K562 (cell line): ENCODE results near the gene USP46. TPM values are rescaled to one million over a fixed set of nuclear protein-coding genes. Genes with fewer than 3 reads are reported as not detected.

Experiments
- ATAC-seq: fragments of 200-7000 bp; cut with Tn5 transposase; 3 replicates; pipeline ENCODE4 v1.9.1; 2020; ENCODE audit warnings: moderate library complexity
- BruUV-seq: library from RNA; stranded (reverse); fragments of 400-500 nt; replicated peaks from 2 replicates; lab custom pipeline; 2021; lab: Mats Ljungman, UMichigan
- CTCF ChIA-PET: fragments of 300-600 bp; formaldehyde crosslinking; extraction: SDS; loops from one replicate; lab custom pipeline; 2021; ENCODE audit warnings: low intra/inter-chr PET ratio; lab: Yijun Ruan, JAX
- POLR2A ChIA-PET: fragments of 300-600, 350-650 bp; sonication (Branson Sonifier 250); formaldehyde crosslinking; extraction: SDS; loops from one replicate; lab custom pipeline; 2021; ENCODE audit warnings: antibody characterized with exemption, inconsistent platforms; lab: Yijun Ruan, JAX
- DNase-seq, 4 experiments: peaks; one replicate each; pipeline versions ENCODE4 v3.0.0 to v3.0.0-alpha.2; 2011 to 2018; ENCODE audit warnings: low spot score in 3 of 4, mixed read lengths in 3 of 4; ENCODE audit errors: extremely low read depth in 1 of 4
- FAIRE-seq: peaks from 2 replicates; lab custom pipeline; 2011; peaks lifted over from hg19 to GRCh38; lab: Jason Lieb, UNC
- H2AFZ ChIP-seq: 2 replicates; pipeline ENCODE4 v1.6.0; 2011; ENCODE audit warnings: low read depth, low read length, control low read depth, inconsistent platforms
- H3K27ac ChIP-seq: fragments of 200-600 bp; 3 replicates; pipeline ENCODE4 v1.8.0; 2011; ENCODE audit warnings: low read depth, mild to moderate bottlenecking, control low read depth, inconsistent platforms, low read length, moderate library complexity, mixed read lengths; ENCODE audit errors: extremely low read depth
- H3K27me3 ChIP-seq, 2 experiments: fragments of 300-600 bp in 1 of 2; 2 replicates in 1 of 2; 3 replicates in 1 of 2; pipeline versions ENCODE4 v1.6.0 to v1.8.0; 2011; ENCODE audit warnings: inconsistent platforms in 2 of 2, low read length in 2 of 2, mild to moderate bottlenecking in 1 of 2, mixed read lengths in 1 of 2, moderate library complexity in 1 of 2; ENCODE audit not compliant: control insufficient read depth in 2 of 2, insufficient read depth in 2 of 2
- H3K36me3 ChIP-seq: fragments of 300-600 bp; 3 replicates; pipeline ENCODE4 v1.8.0; 2011; ENCODE audit warnings: mild to moderate bottlenecking, low read length, inconsistent platforms; ENCODE audit not compliant: control insufficient read depth, insufficient read depth
- H3K4me1 ChIP-seq, 2 experiments: fragments of 200-600 bp in 1 of 2; replicated peaks in 1 of 2; 2 replicates in 1 of 2; 3 replicates in 1 of 2; pipeline versions ENCODE4 v1.5.1 to v1.8.0; 2011; ENCODE audit warnings: inconsistent platforms in 2 of 2, low read length in 2 of 2, mild to moderate bottlenecking in 1 of 2, mixed read lengths in 1 of 2, moderate library complexity in 1 of 2; ENCODE audit not compliant: control insufficient read depth in 2 of 2, insufficient read depth in 2 of 2
- H3K4me2 ChIP-seq: 2 replicates; pipeline ENCODE4 v1.6.1; 2011; ENCODE audit warnings: low read length, control low read depth, inconsistent platforms, mixed read lengths; ENCODE audit not compliant: insufficient read depth
- H3K4me3 ChIP-seq: fragments of 200-600 bp; sonication (generic), shearing (Covaris generic); 2 replicates; pipeline ENCODE4 v1.5.1; 2016; ENCODE audit warnings: control low read depth, inconsistent platforms
- H3K79me2 ChIP-seq: fragments of 200-600 bp; 3 replicates; pipeline ENCODE4 v1.8.0; 2011; ENCODE audit warnings: low read length, inconsistent platforms; ENCODE audit not compliant: control insufficient read depth, insufficient read depth
- H3K9ac ChIP-seq, 2 experiments: 2 replicates each; pipeline versions ENCODE4 v1.6.0 to v1.6.1; 2011; ENCODE audit warnings: low read depth in 2 of 2, low read length in 2 of 2, control low read depth in 1 of 2, inconsistent platforms in 1 of 2, mild to moderate bottlenecking in 1 of 2, mixed read lengths in 1 of 2; ENCODE audit not compliant: insufficient read depth in 1 of 2
- H3K9me1 ChIP-seq: one replicate; pipeline ENCODE4 v1.6.0; 2011; ENCODE audit warnings: inconsistent platforms, mild to moderate bottlenecking, low read length, moderate library complexity; ENCODE audit not compliant: control insufficient read depth, insufficient read depth
- H3K9me3 ChIP-seq: replicated peaks from 2 replicates; pipeline ENCODE4 v1.5.1; 2011; ENCODE audit warnings: low read depth, low read length, inconsistent platforms; ENCODE audit not compliant: control insufficient read depth, insufficient read depth
- H4K20me1 ChIP-seq: replicated peaks from 2 replicates; pipeline ENCODE4 v1.6.1; 2011; ENCODE audit warnings: low read length, inconsistent platforms, mixed read lengths; ENCODE audit not compliant: control insufficient read depth, insufficient read depth
- ADNP ChIP-seq: fragments of 200-800 bp; sonication (Bioruptor generic); IDR thresholded peaks from 2 replicates; pipeline ENCODE4 v1.6.1; 2016; ENCODE audit warnings: missing genetic modification characterization, missing compliant biosample characterization
- BRCA1 ChIP-seq, 2 experiments: fragments of 450-650 bp in 1 of 2; sonication (generic) in 1 of 2; formaldehyde crosslinking in 1 of 2; IDR thresholded peaks; 2 replicates each; pipeline versions ENCODE4 v1.5.0 to v1.6.1; 2017 to 2020; ENCODE audit warnings: mild to moderate bottlenecking in 1 of 2, missing genetic modification reagents in 1 of 2
- ELF1 ChIP-seq: fragments of 200-800 bp; sonication (Bioruptor generic); IDR thresholded peaks from 2 replicates; pipeline ENCODE4 v1.6.1; 2016; ENCODE audit warnings: missing genetic modification characterization, missing compliant biosample characterization
- GATAD2B ChIP-seq: fragments of 450-650 bp; IDR thresholded peaks from 2 replicates; pipeline ENCODE4 v1.6.1; 2017; ENCODE audit warnings: mild to moderate bottlenecking, borderline replicate concordance
- TEAD1 ChIP-seq, 2 experiments: fragments of 450-650 bp in 1 of 2; sonication (generic) in 1 of 2; formaldehyde crosslinking; IDR thresholded peaks; 2 replicates each; pipeline versions ENCODE4 v1.4.0 to v1.8.0; 2020 to 2022; ENCODE audit warnings: mild to moderate bottlenecking in 2 of 2, missing genetic modification reagents in 1 of 2
- ZNF212 ChIP-seq: fragments of 450-650 bp; formaldehyde crosslinking; IDR thresholded peaks from 2 replicates; pipeline ENCODE4 v1.4.0; 2020; ENCODE audit warnings: mild to moderate bottlenecking
- ZNF274 ChIP-seq: IDR thresholded peaks from 2 replicates; pipeline ENCODE4 v1.6.1; 2011; ENCODE audit warnings: low read depth, mild to moderate bottlenecking, low read length, moderate library complexity, borderline replicate concordance
- ZNF347 ChIP-seq: fragments of 450-650 bp; formaldehyde crosslinking; IDR thresholded peaks from 2 replicates; pipeline ENCODE4 v1.4.0; 2020; ENCODE audit warnings: low read depth, mild to moderate bottlenecking, moderate library complexity
- WGBS: fragments of 100-300 bp; shearing (Covaris generic); methylation state at CpG from one replicate; pipeline ENCODE4 v1.1.6; 2016; ENCODE audit warnings: low coverage, mixed read lengths; ENCODE audit not compliant: insufficient coverage; ENCODE audit errors: missing lambda C conversion rate; 5-methylcytosine and 5-hydroxymethylcytosine counted together
- in situ Hi-C: fragments of 300-500 bp; cut with MboI; formaldehyde crosslinking; loops from 4 replicates; pipeline ENCODE4 v1.15.0; 2018; ENCODE audit warnings: inconsistent platforms, mixed read lengths
- intact Hi-C: fragments of 100-400 bp; cut with micrococcal nuclease; formaldehyde crosslinking; loops from 2 replicates; pipeline ENCODE4 v1.14.2; 2022
- polyA plus RNA-seq, 8 experiments: library from polyadenylated mRNA; depleted of rRNA in 4 of 8; stranded (reverse) in 5 of 8; unstranded in 3 of 8; fragments of >200 nt; fragmentation: Nextera tagmentation in 2 of 8; fragmentation: Illumina TruSeq in 1 of 8; extraction: Ambion mirVana in 2 of 8; extraction: Trizol in 1 of 8; gene quantifications; 2 replicates each; pipeline versions ENCODE4 v1.2.1 to v1.2.3, GENCODE V29; 2011 to 2014; ENCODE audit warnings: inconsistent platforms in 1 of 8, missing spikeins in 1 of 8
- total RNA-seq, 7 experiments: library from RNA; depleted of rRNA in 6 of 7; stranded (reverse); fragments of >200 nt in 6 of 7; fragmentation: Illumina TruSeq in 2 of 7; extraction: Trizol in 2 of 7; gene quantifications; 2 replicates each; pipeline versions ENCODE4 v1.2.1 to v1.2.3, GENCODE V29; 2011 to 2021; ENCODE audit warnings: low replicate concordance in 1 of 7
- TF ChIP-seq, protein P1 (sequence below): fragments of 150-350 bp; conservative IDR thresholded peaks from 2 replicates; pipeline ENCODE4 v1.6.1; 2014; ENCODE audit warnings: low read length
- TF ChIP-seq, protein P2 (sequence below): sonication (generic); formaldehyde crosslinking; IDR thresholded peaks from 2 replicates; pipeline ENCODE4 v1.5.0; 2020; ENCODE audit warnings: missing genetic modification reagents

USP46 gene
- total and polyA plus RNA-seq, 9 of the 15 experiments (the other 6 are each of a cell fraction or from before 2014, with no cell fraction given): 3.0 to 11.7 (median 8.4) TPM

DNA sequence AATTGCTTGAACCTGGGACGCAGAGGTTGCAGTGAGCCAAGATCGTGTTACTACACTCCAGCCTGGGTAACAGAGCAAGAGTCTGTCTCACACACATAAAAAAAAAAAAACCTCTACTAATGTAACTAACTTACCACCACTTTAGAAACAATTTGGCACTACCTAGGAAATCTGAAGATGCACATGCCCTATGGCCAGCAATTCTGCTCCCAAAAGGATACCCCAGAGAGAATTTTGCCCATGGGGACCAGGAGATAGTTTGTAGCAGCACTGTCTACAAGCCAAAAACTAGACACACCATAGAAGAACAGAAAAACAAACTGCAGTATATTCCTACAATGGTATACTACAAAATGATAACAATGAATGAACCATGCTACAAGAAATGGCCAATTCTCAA, 37.5 kb downstream of the USP46 start:
- Histone ChIP-seq H3K9ac (no peak overlapping the region), H3K27me3 (no peaks in the 10 kb centered on the region), H3K9me3 (no peaks in the 10 kb centered on the region), H3K36me3 (peaks cover 3% of the 10 kb centered on the region; the same call in 1 of the 3 replicates), H3K4me1 (no peaks in the 10 kb centered on the region), H3K4me2 (no peak overlapping the region), H3K79me2 (no peaks in the 10 kb centered on the region), H4K20me1 (no peaks in the 10 kb centered on the region), H3K9me1 (no peaks in the 10 kb centered on the region), H3K27ac (no peak overlapping the region), H3K4me3 (no peak overlapping the region), H2AFZ (no peak overlapping the region)
- in situ Hi-C loops: no loop called here
- FAIRE-seq (no peak), ATAC-seq (no peak), DNase-seq (no peak)
- POLR2A ChIA-PET: no interaction called here
- CTCF ChIA-PET: interaction anchor here (0.7 kb wide), 1 partner anchor 362 kb away, joined by 3 read pairs; no protein-coding TSS in a partner anchor
- TF ChIP-seq ELF1 (tag) (no peak), ZNF347 (CRISPR knock-in tag) (no peak), BRCA1 (IDR thresholded peaks at IDR 0.05) (no peak), BRCA1 (CRISPR knock-in tag; IDR thresholded peaks at IDR 0.05) (no peak), TEAD1 (CRISPR knock-in tag; IDR thresholded peaks at IDR 0.05) (no peak), ADNP (no peak), GATAD2B (no peak), ZNF274 (no peak), ZNF212 (no peak)
- TF ChIP-seq, protein P1, sequence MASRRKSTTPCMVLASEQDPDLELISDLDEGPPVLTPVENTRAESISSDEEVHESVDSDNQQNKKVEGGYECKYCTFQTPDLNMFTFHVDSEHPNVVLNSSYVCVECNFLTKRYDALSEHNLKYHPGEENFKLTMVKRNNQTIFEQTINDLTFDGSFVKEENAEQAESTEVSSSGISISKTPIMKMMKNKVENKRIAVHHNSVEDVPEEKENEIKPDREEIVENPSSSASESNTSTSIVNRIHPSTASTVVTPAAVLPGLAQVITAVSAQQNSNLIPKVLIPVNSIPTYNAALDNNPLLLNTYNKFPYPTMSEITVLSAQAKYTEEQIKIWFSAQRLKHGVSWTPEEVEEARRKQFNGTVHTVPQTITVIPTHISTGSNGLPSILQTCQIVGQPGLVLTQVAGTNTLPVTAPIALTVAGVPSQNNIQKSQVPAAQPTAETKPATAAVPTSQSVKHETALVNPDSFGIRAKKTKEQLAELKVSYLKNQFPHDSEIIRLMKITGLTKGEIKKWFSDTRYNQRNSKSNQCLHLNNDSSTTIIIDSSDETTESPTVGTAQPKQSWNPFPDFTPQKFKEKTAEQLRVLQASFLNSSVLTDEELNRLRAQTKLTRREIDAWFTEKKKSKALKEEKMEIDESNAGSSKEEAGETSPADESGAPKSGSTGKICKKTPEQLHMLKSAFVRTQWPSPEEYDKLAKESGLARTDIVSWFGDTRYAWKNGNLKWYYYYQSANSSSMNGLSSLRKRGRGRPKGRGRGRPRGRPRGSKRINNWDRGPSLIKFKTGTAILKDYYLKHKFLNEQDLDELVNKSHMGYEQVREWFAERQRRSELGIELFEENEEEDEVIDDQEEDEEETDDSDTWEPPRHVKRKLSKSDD: no peak
- TF ChIP-seq, protein P2, sequence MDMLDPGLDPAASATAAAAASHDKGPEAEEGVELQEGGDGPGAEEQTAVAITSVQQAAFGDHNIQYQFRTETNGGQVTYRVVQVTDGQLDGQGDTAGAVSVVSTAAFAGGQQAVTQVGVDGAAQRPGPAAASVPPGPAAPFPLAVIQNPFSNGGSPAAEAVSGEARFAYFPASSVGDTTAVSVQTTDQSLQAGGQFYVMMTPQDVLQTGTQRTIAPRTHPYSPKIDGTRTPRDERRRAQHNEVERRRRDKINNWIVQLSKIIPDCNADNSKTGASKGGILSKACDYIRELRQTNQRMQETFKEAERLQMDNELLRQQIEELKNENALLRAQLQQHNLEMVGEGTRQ (CRISPR knock-in tag): no peak
- 60% methylated on average over 2 of the region's 2 CpGs for WGBS
- intact Hi-C loops: no loop called here
- BruUV-seq: no TSS peak
